HL-60/S4 treated with phorbol 12-myristate 13-acetate at 8.2 ng/mL for 4 days and 3 days (cell line): ENCODE results near the gene BAZ2B.

Experiments
- in situ Hi-C: fragments of 300-500 bp; cut with MboI; formaldehyde crosslinking; loops from 2 replicates; pipeline ENCODE4 v1.15.0; 2022; ENCODE audit warnings: low sequenced_read_pairs

BAZ2B gene

GRCh38 chr2:159356053-159356554 is 260.2 kb downstream of the BAZ2B start:
- in situ Hi-C loops: no loop called here

- in situ Hi-C loops: no loop called here
Observed at GRCh38 chr2:159351977-159352376, 264.4 kb downstream of the BAZ2B start.

GRCh38 chr2:159349674-159350299 is 266.6 kb downstream of the BAZ2B start:
- in situ Hi-C loops: no loop called here

- in situ Hi-C loops: no loop called here
Observed at GRCh38 chr2:159326569-159327255, 289.6 kb downstream of the BAZ2B start.

- in situ Hi-C loops: no loop called here
Observed at GRCh38 chr2:159322419-159322818, 293.9 kb downstream of the BAZ2B start.

- in situ Hi-C loops: no loop called here
Observed at GRCh38 chr2:159317392-159318088, 298.8 kb downstream of the BAZ2B start.

GRCh38 chr2:159307942-159308341 is 308.4 kb downstream of the BAZ2B start:
- in situ Hi-C loops: no loop called here

- in situ Hi-C loops: no loop called here
Observed at GRCh38 chr2:159300586-159300985, 315.8 kb downstream of the BAZ2B start.

- in situ Hi-C loops: no loop called here
Observed at GRCh38 chr2:159298967-159299366, 317.4 kb downstream of the BAZ2B start.

- in situ Hi-C loops: no loop called here
Observed at GRCh38 chr2:159297042-159297707, 319.2 kb downstream of the BAZ2B start.

- in situ Hi-C loops: no loop called here
Observed at GRCh38 chr2:159292157-159292556, 324.2 kb downstream of the BAZ2B start.

- in situ Hi-C loops: no loop called here
Observed at GRCh38 chr2:159290289-159290907, 325.9 kb downstream of the BAZ2B start.

GRCh38 chr2:159287733-159288132 is 328.6 kb downstream of the BAZ2B start:
- in situ Hi-C loops: no loop called here

- in situ Hi-C loops: no loop called here
Observed at GRCh38 chr2:159286709-159287441, 329.5 kb downstream of the BAZ2B start.

- in situ Hi-C loops: no loop called here
Observed at GRCh38 chr2:159285929-159286708, 330.2 kb downstream of the BAZ2B start, which contains the start of gene WDSUB1. WDSUB1 (minus strand) TSS chr2:159286703; CDS start chr2:159283069, 3,634 bp downstream.

GRCh38 chr2:159285433-159285832 is 330.9 kb downstream of the BAZ2B start:
- in situ Hi-C loops: no loop called here

- in situ Hi-C loops: no loop called here
Observed at GRCh38 chr2:159283529-159283928, 332.8 kb downstream of the BAZ2B start.

- in situ Hi-C loops: no loop called here
Observed at GRCh38 chr2:159281002-159281401, 335.3 kb downstream of the BAZ2B start.

- in situ Hi-C loops: no loop called here
Observed at GRCh38 chr2:159279700-159280099, 336.6 kb downstream of the BAZ2B start.
